HG02870 (cell line): Measurements from ENCODE around the gene MAP1LC3A.

ENCODE experiments used
- ATAC-seq: cut with Tn5 transposase; IDR thresholded peaks from one replicate; pipeline ENCODE4 v1.9.1; 2021; ENCODE audit warnings: mild to moderate bottlenecking, moderate library complexity; ENCODE audit not compliant: unreplicated experiment

The MAP1LC3A gene

DNA sequence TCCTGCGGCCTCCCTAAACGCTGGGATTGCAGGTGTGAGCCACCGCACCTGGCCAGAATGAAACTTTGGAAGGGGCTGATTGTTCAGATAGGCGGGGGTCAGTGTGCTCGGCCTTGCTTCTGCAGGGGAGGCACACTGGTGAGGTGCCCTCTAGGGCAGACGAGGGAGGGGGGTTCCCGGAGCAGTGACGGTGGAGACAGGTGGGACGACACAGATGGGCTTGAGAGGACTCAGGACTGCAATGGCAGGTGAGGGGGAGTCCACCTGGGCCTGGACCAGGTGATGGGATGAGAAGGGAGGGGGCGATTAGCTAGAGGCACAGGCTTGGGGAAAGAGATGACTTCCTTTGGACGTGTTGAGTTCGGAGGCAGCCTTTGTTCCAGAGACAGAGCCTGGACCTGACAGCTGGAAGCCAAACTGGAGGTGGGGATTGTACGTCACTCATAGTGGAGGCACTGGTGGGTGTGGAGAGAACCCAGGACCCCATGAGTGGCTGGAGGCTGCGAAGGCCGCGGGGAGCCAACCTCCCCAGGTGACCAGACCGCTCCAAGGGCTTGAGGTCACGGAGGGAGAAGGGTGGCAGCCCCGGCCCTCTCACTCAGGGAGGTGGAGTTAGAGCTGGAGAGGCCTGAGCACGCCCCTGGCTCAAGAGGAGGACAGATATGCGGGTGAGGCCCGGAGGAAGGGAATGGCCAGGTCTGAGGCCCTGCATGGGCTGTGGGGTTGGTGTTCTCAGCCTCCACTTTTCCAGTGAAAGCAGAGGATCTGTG, 10.5 kb upstream of the MAP1LC3A start:
- no peak for ATAC-seq

- ATAC-seq, result no peak
Measured at GRCh38 chr20:34549291-34549928, 9.1 kb upstream of the MAP1LC3A start.

GRCh38 chr20:34549929-34550305, 8.6 kb upstream of the MAP1LC3A start:
- ATAC-seq, result no peak

GRCh38 chr20:34552569-34552968, 5.9 kb upstream of the MAP1LC3A start:
- no peak for ATAC-seq

- ATAC-seq, result no peak
Measured at GRCh38 chr20:34553366-34553867, 5.1 kb upstream of the MAP1LC3A start.

DNA sequence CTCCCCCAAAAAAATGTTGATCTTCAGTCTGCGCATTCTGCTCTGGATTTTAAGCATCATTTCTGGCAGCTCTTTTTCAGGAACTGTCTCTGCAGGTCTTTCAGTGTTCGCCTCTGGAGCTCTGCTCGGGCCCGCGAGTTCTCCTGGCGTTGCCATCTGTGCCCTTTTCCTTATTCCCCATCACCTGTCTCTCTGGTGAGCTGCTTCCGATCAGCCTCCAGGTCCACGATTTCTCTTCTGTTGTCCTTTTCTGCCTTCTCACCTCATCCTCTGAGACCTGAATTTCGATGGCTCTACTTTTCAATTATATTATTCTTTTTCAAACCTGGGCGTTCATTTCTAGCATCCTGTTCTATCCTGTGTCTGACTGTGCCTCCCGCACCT, 590 bp upstream of the MAP1LC3A start:
- no peak for ATAC-seq

DNA sequence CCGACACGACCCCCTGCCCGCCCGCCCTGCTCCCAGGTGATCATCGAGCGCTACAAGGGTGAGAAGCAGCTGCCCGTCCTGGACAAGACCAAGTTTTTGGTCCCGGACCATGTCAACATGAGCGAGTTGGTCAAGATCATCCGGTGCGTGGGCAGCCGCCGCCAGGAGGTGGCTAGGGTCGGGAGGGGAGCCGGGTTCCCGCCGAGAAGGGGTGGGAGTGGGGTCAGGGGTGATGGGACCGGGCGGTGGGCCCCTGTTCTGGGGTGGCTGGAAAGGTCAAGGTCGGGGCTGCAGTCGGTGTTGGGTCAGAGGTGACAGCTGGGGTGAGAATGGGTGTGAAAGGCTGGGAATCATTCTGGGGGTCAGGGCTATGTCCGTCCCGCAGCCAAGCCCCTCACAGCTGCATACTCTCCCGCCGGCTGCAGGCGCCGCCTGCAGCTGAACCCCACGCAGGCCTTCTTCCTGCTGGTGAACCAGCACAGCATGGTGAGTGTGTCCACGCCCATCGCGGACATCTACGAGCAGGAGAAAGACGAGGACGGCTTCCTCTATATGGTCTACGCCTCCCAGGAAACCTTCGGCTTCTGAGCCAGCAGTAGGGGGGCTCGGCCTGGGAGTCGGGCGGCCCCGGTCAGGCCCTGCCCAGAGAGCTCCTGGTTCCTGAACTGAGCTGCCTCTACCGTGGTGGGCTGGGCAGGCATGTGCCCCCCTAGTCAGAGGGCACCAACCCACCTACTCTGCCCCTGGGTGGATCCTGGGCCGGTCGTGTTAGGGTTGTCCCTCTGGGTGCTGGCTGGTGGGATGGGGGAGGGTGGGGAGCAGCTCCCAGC, 1.0 kb downstream of the MAP1LC3A start:
- no peak for ATAC-seq

GRCh38 chr20:34560141-34560523, 1.6 kb downstream of the MAP1LC3A start:
- no peak for ATAC-seq

- no peak for ATAC-seq
Measured at GRCh38 chr20:34560614-34561013, 2.1 kb downstream of the MAP1LC3A start.

DNA sequence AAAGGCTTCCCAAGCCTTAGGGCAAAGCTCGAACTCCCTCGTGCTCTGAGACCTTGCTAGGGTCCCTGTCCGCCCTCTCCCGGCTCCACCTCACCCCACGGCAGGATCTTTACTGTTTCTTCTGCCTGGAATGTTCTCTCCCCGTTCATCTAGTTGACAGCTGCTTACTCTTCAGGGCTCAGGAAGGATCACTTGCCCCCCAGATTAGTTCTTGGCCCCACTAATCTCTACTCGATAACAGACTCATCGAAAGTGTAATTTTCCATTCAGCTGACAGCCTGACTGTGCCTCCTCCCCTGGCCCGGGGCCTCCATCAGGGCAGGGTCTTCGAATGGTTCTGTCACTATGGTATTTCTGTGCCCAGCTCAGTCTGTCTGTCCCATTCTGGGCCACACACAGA, 3.1 kb downstream of the MAP1LC3A start:
- ATAC-seq, result no peak

GRCh38 chr20:34562641-34563040, 4.1 kb downstream of the MAP1LC3A start:
- ATAC-seq, result no peak

- no peak for ATAC-seq
Measured at GRCh38 chr20:34564833-34565232, 6.3 kb downstream of the MAP1LC3A start.

DNA sequence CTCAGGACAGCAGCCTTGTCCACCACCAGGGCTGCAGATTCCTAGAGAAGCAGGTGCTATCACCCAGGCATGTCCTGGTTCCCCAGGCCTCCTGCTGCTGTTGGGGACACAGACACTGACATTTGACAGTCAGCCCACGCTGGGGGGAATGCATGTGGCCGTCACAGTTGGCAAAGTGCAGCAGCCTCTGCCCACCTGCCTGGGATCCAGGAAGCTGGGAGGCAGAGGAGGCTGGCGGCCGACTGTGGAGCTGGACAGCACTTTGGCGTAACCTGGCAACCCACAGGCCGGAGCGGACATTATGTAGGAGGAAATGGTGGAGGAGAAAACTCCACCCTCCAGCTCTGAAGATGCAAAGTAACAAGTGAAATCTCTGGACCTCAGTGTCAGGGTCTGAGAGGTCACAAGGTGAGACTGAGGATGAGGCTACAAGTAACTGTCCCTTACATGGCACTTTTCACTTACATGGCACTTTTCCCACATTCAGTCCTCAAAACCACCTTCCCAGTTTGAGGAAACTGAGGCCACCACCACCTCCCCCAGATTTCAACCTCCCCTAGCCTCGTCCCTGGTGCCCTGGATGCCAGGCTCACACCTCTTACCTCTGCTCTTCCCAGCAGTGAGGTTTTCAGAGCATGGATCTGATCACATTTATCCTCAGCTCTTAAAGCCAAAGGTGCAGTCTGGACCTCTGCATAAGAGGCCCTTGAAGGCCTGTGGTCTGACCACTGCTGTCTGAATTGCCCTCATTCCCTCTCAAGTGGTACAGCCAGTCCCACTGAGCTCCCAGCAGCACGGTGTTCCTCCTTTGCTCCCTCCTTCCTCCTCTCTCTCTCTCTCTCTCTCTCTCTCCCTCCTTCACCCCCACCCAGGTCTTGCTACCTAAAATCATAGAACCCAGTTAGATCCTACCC, 8.7 kb downstream of the MAP1LC3A start:
- ATAC-seq, result no peak

- no peak for ATAC-seq
Measured at GRCh38 chr20:34567892-34568865, 9.7 kb downstream of the MAP1LC3A start.

DNA sequence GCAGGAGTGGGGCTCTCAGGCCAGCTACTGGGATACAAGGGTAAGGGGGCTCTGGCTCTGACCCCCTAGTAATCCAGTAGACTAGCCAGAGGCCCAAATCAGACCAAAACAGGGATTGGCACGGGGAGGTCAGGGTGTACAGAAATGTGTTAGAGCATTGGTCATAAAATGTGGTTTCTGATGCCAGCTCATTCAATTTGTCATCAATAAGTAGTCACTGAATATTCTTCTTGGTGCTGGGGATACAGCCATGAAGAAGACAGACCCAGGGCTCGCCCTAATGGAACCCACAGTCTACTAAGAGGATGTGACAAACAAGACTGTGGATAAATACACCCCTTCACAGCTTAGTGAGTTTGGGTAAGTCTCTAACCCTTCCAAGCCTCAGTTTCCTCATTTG, 11.1 kb downstream of the MAP1LC3A start:
- no peak for ATAC-seq

- ATAC-seq, result no peak
Measured at GRCh38 chr20:34570859-34571306, 12.4 kb downstream of the MAP1LC3A start.

- no peak for ATAC-seq
Measured at GRCh38 chr20:34571753-34572152, 13.2 kb downstream of the MAP1LC3A start.

DNA sequence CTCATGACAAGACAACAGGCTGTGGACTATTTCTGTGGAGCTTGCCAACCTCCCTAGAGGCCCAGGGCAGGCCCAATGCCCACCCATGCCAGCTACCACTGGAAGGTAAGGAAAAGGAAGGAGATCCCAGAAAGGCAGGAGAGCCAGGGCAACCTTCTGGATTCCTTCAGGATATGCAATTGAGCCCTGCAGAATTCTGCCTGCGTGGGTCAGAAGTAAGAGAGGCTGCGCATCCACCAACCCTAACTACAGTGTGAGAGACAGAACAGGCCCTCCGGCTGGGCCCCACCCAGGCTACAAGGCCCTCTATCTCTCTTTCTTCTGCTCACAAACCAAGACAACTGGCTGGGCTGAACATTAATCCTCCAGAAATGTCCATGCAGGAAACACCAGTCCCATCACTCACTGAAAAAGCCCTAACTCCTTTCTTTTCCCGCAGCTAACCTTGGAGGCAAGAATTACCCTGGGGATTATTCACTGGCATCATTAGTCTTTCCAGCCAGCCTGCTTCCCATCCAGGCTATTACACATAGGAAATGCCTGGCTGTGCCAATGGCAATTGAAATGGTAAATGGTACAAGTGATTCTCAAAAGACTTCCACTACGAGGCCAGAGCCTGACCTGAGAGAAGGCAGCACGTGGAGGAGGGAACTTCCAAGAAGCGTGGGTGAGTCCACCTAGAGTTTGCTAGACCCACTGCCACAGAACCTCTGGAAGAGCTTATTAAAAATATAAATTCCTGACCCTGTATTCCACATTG, 15.2 kb downstream of the MAP1LC3A start:
- ATAC-seq, result no peak

- ATAC-seq, result no peak
Measured at GRCh38 chr20:34574426-34574825, 15.9 kb downstream of the MAP1LC3A start.
